RWPE2 (cell line): ENCODE data around the gene NOTUM.

Experiments
- ATAC-seq: fragments of 200-7000 bp; cut with Tn5 transposase; 3 replicates; pipeline ENCODE4 v1.9.1; 2021; ENCODE audit warnings: low read depth
- DNase-seq: peaks from one replicate; pipeline ENCODE4 v3.0.0-alpha.2; 2020; ENCODE audit warnings: low spot score
- H3K27ac ChIP-seq: fragments of 450-650 bp; 2 replicates; pipeline ENCODE4 v1.5.1; 2017; ENCODE audit warnings: mild to moderate bottlenecking; ENCODE audit not compliant: poor library complexity, severe bottlenecking
- H3K27me3 ChIP-seq: fragments of 250-450 bp; sonication (Bioruptor Pico); 2 replicates; pipeline ENCODE4 v1.5.1; 2021; ENCODE audit warnings: mild to moderate bottlenecking, moderate library complexity; ENCODE audit not compliant: insufficient read depth, poor library complexity, severe bottlenecking
- H3K36me3 ChIP-seq: fragments of 250-450 bp; sonication (Bioruptor Pico); 2 replicates; pipeline ENCODE4 v1.5.1; 2020; ENCODE audit warnings: low read depth, mild to moderate bottlenecking, moderate library complexity
- H3K4me1 ChIP-seq: fragments of 250-450 bp; sonication (Bioruptor Pico); 2 replicates; pipeline ENCODE4 v1.5.1; 2021; ENCODE audit warnings: mild to moderate bottlenecking, moderate library complexity; ENCODE audit not compliant: insufficient read depth, poor library complexity, severe bottlenecking
- H3K4me3 ChIP-seq: fragments of 250-450 bp; sonication (Bioruptor Pico); 2 replicates; pipeline ENCODE4 v1.5.1; 2021; ENCODE audit warnings: mild to moderate bottlenecking, moderate library complexity; ENCODE audit not compliant: severe bottlenecking
- H3K9me3 ChIP-seq: fragments of 250-450 bp; sonication (Bioruptor Pico); 2 replicates; pipeline ENCODE4 v1.5.1; 2021; ENCODE audit warnings: mild to moderate bottlenecking, moderate library complexity; ENCODE audit not compliant: severe bottlenecking
- CTCF ChIP-seq: fragments of 450-650 bp; IDR thresholded peaks from one replicate; pipeline ENCODE4 v1.5.1; 2017; ENCODE audit warnings: mild to moderate bottlenecking, moderate library complexity; ENCODE audit not compliant: poor library complexity, severe bottlenecking

NOTUM gene

GRCh38 chr17:81924557-81925532, 36.1 kb downstream of the NOTUM start:
- no peak overlapping the region for H3K4me3 ChIP-seq
- TF ChIP-seq CTCF: no peak
- H3K36me3 ChIP-seq: peaks cover 20% of the 10 kb centered on the region
- H3K9me3 ChIP-seq: no peaks in the 10 kb centered on the region
- ATAC-seq: no peak
- no peak for DNase-seq
- H3K27me3 ChIP-seq: no peaks in the 10 kb centered on the region
- H3K27ac ChIP-seq: peak overlapping the region; percentile 90
- H3K4me1 ChIP-seq: peaks cover 14% of the 10 kb centered on the region

- H3K4me1 ChIP-seq: peaks cover 14% of the 10 kb centered on the region
- peak; percentile 59 for ATAC-seq
- H3K36me3 ChIP-seq: peaks cover 20% of the 10 kb centered on the region
- no peak for TF ChIP-seq CTCF
- H3K27ac ChIP-seq: peak overlapping the region; percentile 90
- peak overlapping the region; percentile 23 for H3K4me3 ChIP-seq
- H3K9me3 ChIP-seq: no peaks in the 10 kb centered on the region
- DNase-seq: no peak
- H3K27me3 ChIP-seq: no peaks in the 10 kb centered on the region
Observed at GRCh38 chr17:81923302-81924260, 37.4 kb downstream of the NOTUM start.

- H3K4me1 ChIP-seq: peaks cover 14% of the 10 kb centered on the region
- no peaks in the 10 kb centered on the region for H3K9me3 ChIP-seq
- DNase-seq (no peak), ATAC-seq (no peak)
- peaks cover 20% of the 10 kb centered on the region for H3K36me3 ChIP-seq
- TF ChIP-seq CTCF: no peak
- no peaks in the 10 kb centered on the region for H3K27me3 ChIP-seq
- H3K27ac ChIP-seq: peak overlapping the region; percentile 90
- no peak overlapping the region for H3K4me3 ChIP-seq
Observed at GRCh38 chr17:81922566-81923301, 38.3 kb downstream of the NOTUM start.

DNA sequence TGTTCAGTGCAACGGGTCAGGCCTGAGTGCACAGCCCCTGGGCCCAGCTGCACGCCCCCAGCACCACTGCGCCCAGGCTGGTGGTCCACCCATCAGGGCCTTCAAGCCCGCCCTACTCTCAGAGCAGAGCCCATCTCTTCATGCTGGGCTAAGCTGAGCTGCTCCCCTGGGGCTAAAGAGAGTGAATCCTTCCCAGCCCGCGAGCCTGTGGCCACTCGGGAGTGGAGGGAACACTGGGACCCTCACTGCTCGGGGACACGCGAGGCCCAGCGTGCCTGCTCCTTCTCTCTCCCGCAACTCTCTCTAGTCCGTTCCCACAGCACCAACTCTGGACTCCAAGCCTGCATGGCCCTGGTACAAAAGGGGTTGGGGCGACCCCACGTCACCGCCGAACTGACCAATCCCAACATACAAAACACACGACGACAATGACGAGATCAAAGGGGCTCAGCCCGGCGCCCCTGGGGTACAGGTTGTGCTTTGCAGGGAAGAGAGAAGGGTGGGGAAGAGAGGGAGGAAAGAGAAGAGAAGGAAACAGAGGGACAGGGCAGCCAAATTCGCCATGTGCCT, 38.9 kb downstream of the NOTUM start:
- TF ChIP-seq CTCF: no peak
- no peak for DNase-seq
- Histone ChIP-seq H3K4me3 (no peak overlapping the region), H3K27ac (no peak overlapping the region), H3K4me1 (peaks cover 14% of the 10 kb centered on the region), H3K36me3 (peaks cover 20% of the 10 kb centered on the region), H3K9me3 (no peaks in the 10 kb centered on the region), H3K27me3 (no peaks in the 10 kb centered on the region)
- ATAC-seq: no peak
